Right lobe of liver (tissue), 6 donors: ENCODE results near the gene TMEM87B. TPM values are rescaled to one million over a fixed set of nuclear protein-coding genes. Genes with fewer than 3 reads are reported as not detected.
"Not testable (repeated sequence)": the region's sequence is repeated elsewhere in the genome, so short reads cannot be mapped to it uniquely, and the experiment has no call there.

Experiments
- ATAC-seq, 4 donors: fragments of 200-7000 bp; cut with Tn5 transposase; one replicate each; pipeline ENCODE4 v1.9.1; 2020; ENCODE audit warnings: mild to moderate bottlenecking in 4 of 4, moderate library complexity in 4 of 4
- DNase-seq, 3 donors: peaks; one replicate each; pipeline ENCODE4 v3.0.0-alpha.2; 2020
- H3K27ac ChIP-seq, 3 donors: fragments of 200-600 bp; one replicate each; pipeline ENCODE4 v1.8.0; 2022
- H3K27me3 ChIP-seq, 2 donors: fragments of 200-600 bp; one replicate each; pipeline ENCODE4 v1.8.0; 2022
- H3K36me3 ChIP-seq, 4 donors: fragments of 200-600 bp; sonication (generic) in 1 of 4; one replicate each; pipeline versions ENCODE4 v1.5.1 to v1.8.0; 2017 to 2022; ENCODE audit warnings: control low read depth in 1 of 4
- H3K4me1 ChIP-seq, 4 donors: fragments of 200-600 bp; sonication (generic) in 1 of 4; one replicate each; pipeline versions ENCODE4 v1.5.1 to v1.8.0; 2017 to 2022; ENCODE audit warnings: control low read depth in 1 of 4
- H3K4me3 ChIP-seq, 3 donors: fragments of 200-600 bp; one replicate each; pipeline ENCODE4 v1.8.0; 2022
- H3K9me3 ChIP-seq, 4 donors: fragments of 200-600 bp; sonication (generic) in 1 of 4; one replicate each; pipeline versions ENCODE4 v1.5.1 to v1.8.0; 2017 to 2022; ENCODE audit warnings: control low read depth in 1 of 4
- CTCF ChIP-seq, 4 donors: fragments of 200-600 bp in 3 of 4; fragments of 450-650 bp in 1 of 4; IDR thresholded peaks; one replicate each; pipeline versions ENCODE4 v1.5.1 to v1.8.0; 2016 to 2022; ENCODE audit warnings: antibody characterized with exemption in 4 of 4, mild to moderate bottlenecking in 2 of 4
- POLR2A ChIP-seq: fragments of 450-650 bp; IDR thresholded peaks from one replicate; pipeline ENCODE4 v1.6.1; 2017; ENCODE audit warnings: antibody characterized with exemption, mild to moderate bottlenecking
- WGBS: methylation state at CpG from one replicate; pipeline ENCODE4 v1.1.6; 2018; ENCODE audit warnings: low coverage, low lambda C conversion rate; ENCODE audit not compliant: insufficient coverage; ENCODE audit errors: missing lambda C conversion rate; 5-methylcytosine and 5-hydroxymethylcytosine counted together
- intact Hi-C, 2 donors: fragments of 100-400 bp; cut with DNase I; formaldehyde crosslinking; loops; one replicate each; pipeline versions ENCODE4 v1.11.2 to v1.14.1; 2022
- total RNA-seq, 6 experiments: library from RNA; depleted of rRNA in 2 of 6; stranded (reverse); fragments of >200 nt in 2 of 6; fragmentation: NEBNext Ultra II Directional in 3 of 6; extraction: Animal tissue kit (Norgen Biotek cat#: 25700) in 3 of 6; gene quantifications; one replicate each; pipeline versions ENCODE4 v1.1.0 to v1.2.4, GENCODE V29; 2016 to 2023
- donor health status: DM: no; HTN: yes; CAD: no.
- donor health status: DM: no; HTN: no; CAD: no.
- donor health status: DM: no; HTN: no; CAD: no.
- donor health status: DM: no; HTN: yes; CAD: no.
- donor health status: DM: no; HTN: yes; CAD: no.

Gene TMEM87B
- total RNA-seq, 6 experiments from 2014 or later: 5.4 to 18.0 (median 8.8) TPM

GRCh38 chr2:112138159-112139032 lies 83.3 kb downstream of the TMEM87B start, which contains the start of gene FBLN7:
Gene FBLN7, plus strand, starts transcription at chr2:112138385. Its CDS starts 271 bp downstream, at chr2:112138656.
- ATAC-seq (peak; percentile 50 to 77 (median 68)), DNase-seq (peak; percentile 66 to 85 (median 85))
- Histone ChIP-seq H3K4me3 (peak within 1 kb of the TSS; percentile 44 to 60 (median 49)), H3K36me3 (no peaks in the 10 kb centered on the region), H3K27me3 (no peaks in the 10 kb centered on the region), H3K27ac (peak within 1 kb of the TSS; percentile 40 to 62 (median 43)), H3K4me1 (no peaks in the 10 kb centered on the region), H3K9me3 (no peaks in the 10 kb centered on the region)
- no peak for TF ChIP-seq POLR2A
- no peak for TF ChIP-seq CTCF (IDR thresholded peaks at IDR 0.05)
- 4% methylated on average over 14 of the region's 84 CpGs for WGBS
- intact Hi-C loops: no loop called here

DNA sequence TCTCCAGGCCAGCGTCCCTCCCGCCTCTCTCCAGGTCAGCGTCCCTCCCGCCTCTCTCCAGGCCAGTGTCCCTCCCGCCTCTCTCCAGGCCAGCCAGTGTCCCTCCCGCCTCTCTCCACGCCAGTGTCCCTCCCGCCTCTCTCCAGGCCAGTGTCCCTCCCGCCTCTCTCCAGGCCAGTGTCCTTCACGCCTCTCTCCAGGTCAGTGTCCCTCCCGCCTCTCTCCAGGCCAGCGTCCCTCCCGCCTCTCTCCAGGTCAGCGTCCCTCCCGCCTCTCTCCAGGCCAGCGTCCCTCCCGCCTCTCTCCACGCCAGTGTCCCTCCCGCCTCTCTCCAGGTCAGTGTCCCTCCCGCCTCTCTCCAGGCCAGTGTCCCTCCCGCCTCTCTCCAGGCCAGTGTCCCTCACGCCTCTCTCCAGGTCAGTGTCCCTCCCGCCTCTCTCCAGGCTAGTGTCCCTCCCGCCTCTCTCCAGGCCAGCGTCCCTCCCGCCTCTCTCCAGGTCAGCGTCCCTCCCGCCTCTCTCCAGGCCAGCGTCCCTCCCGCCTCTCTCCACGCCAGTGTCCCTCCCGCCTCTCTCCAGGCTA lies 84.1 kb downstream of the TMEM87B start:
- H3K36me3 ChIP-seq, H3K27me3 ChIP-seq, H3K27ac ChIP-seq, H3K4me1 ChIP-seq, H3K9me3 ChIP-seq, H3K4me3 ChIP-seq, ATAC-seq, intact Hi-C loops, DNase-seq: not testable (repeated sequence)
- WGBS: 4% methylated on average over 24 of the region's 32 CpGs

DNA sequence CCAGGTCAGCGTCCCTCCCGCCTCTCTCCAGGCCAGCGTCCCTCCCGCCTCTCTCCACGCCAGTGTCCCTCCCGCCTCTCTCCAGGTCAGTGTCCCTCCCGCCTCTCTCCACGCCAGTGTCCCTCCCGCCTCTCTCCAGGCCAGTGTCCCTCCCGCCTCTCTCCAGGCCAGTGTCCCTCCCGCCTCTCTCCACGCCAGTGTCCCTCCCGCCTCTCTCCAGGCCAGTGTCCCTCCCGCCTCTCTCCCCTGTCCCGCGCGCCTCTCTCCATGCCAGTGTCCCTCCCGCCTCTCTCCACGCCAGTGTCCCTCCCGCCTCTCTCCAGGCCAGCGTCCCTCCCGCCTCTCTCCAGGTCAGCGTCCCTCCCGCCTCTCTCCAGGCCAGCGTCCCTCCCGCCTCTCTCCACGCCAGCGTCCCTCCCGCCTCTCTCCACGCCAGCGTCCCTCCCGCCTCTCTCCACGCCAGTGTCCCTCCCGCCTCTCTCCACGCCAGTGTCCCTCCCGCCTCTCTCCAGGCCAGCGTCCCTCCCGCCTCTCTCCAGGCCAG lies 84.7 kb downstream of the TMEM87B start:
- DNase-seq, H3K4me3 ChIP-seq, H3K27me3 ChIP-seq, H3K4me1 ChIP-seq, ATAC-seq, H3K27ac ChIP-seq, H3K36me3 ChIP-seq, H3K9me3 ChIP-seq, intact Hi-C loops: not testable (repeated sequence)
- 10% methylated on average over 37 of the region's 38 CpGs for WGBS

GRCh38 chr2:112140205-112140802 lies 85.2 kb downstream of the TMEM87B start:
- TF ChIP-seq CTCF (IDR thresholded peaks at IDR 0.05) (no peak), POLR2A (no peak)
- ATAC-seq (peak in 1 of 4 donors; percentile 19), DNase-seq (no peak)
- Histone ChIP-seq H3K27ac (no peak overlapping the region), H3K27me3 (no peaks in the 10 kb centered on the region), H3K4me1 (no peaks in the 10 kb centered on the region), H3K9me3 (no peaks in the 10 kb centered on the region), H3K36me3 (no peaks in the 10 kb centered on the region), H3K4me3 (peak overlapping the region in 1 of 3 donors; percentile 21)
- WGBS: 24% methylated on average over 14 of the region's 30 CpGs
- intact Hi-C loops: no loop called here

GRCh38 chr2:112140899-112141625 lies 86.0 kb downstream of the TMEM87B start:
- no peak for DNase-seq
- 84% methylated on average over 5 of the region's 20 CpGs for WGBS

More at GRCh38 chr2:112140899-112141625, 86.0 kb downstream of the TMEM87B start:
- H3K27ac ChIP-seq: no peak overlapping the region
- H3K4me1 ChIP-seq: no peaks in the 10 kb centered on the region
- H3K4me3 ChIP-seq: no peak overlapping the region
- intact Hi-C loops: no loop called here
- TF ChIP-seq CTCF (IDR thresholded peaks at IDR 0.05) (no peak), POLR2A (no peak)
- no peaks in the 10 kb centered on the region for H3K9me3 ChIP-seq
- H3K27me3 ChIP-seq: no peaks in the 10 kb centered on the region
- ATAC-seq: no peak
- no peaks in the 10 kb centered on the region for H3K36me3 ChIP-seq
